CD4-positive, alpha-beta T cell treated with Interferon gamma for 1 hour (primary cell): ENCODE measurements around the gene PCNP.
"Not testable (repeated sequence)": the region's sequence is repeated elsewhere in the genome, so short reads cannot be mapped to it uniquely, and the experiment has no call there.

Source experiments
- DNase-seq: peaks from one replicate; pipeline ENCODE4 v3.0.0-alpha.2; 2020

Gene PCNP

GRCh38 chr3:101573449-101574387 lies at the start of gene PCNP:
TSS of gene PCNP (plus strand) at chr3:101574180. CDS start at chr3:101574216, 36 bp downstream.
- DNase-seq: peak; percentile 97

- no peak for DNase-seq
Observed at GRCh38 chr3:101527441-101527840, 46.5 kb upstream of the PCNP start.

- DNase-seq: no peak
Observed at GRCh38 chr3:101527906-101528305, 46.1 kb upstream of the PCNP start.

GRCh38 chr3:101529816-101530685 lies 43.9 kb upstream of the PCNP start:
- DNase-seq: no peak

GRCh38 chr3:101530686-101531047 lies 43.3 kb upstream of the PCNP start:
- DNase-seq: no peak

GRCh38 chr3:101531473-101532086 lies 42.4 kb upstream of the PCNP start:
- DNase-seq: no peak

GRCh38 chr3:101532783-101533602 lies 41.0 kb upstream of the PCNP start:
- no peak for DNase-seq

- DNase-seq: no peak
Observed at GRCh38 chr3:101533603-101533968, 40.4 kb upstream of the PCNP start.

- DNase-seq: no peak
Observed at GRCh38 chr3:101535221-101535620, 38.8 kb upstream of the PCNP start.

GRCh38 chr3:101536266-101536665 lies 37.7 kb upstream of the PCNP start:
- no peak for DNase-seq

- not testable (repeated sequence) for DNase-seq
Observed at GRCh38 chr3:101536955-101537354, 37.0 kb upstream of the PCNP start.

- DNase-seq: no peak
Observed at GRCh38 chr3:101542957-101543356, 31.0 kb upstream of the PCNP start.

- DNase-seq: no peak
Observed at GRCh38 chr3:101544161-101544850, 29.7 kb upstream of the PCNP start.

GRCh38 chr3:101548527-101549105 lies 25.4 kb upstream of the PCNP start:
- no peak for DNase-seq

- DNase-seq: no peak
Observed at GRCh38 chr3:101549473-101549872, 24.5 kb upstream of the PCNP start.

GRCh38 chr3:101551359-101552081 lies 22.5 kb upstream of the PCNP start:
- DNase-seq: not testable (repeated sequence)

- DNase-seq: not testable (repeated sequence)
Observed at GRCh38 chr3:101553381-101553780, 20.6 kb upstream of the PCNP start.

- no peak for DNase-seq
Observed at GRCh38 chr3:101556064-101556463, 17.9 kb upstream of the PCNP start.

GRCh38 chr3:101561630-101562328 lies 12.2 kb upstream of the PCNP start, which contains the start of gene TRMT10C:
TSS of gene TRMT10C (plus strand) at chr3:101561868. CDS start at chr3:101564782, 2,914 bp downstream.
- DNase-seq: peak; percentile 93
